IPS-18c (cell line): ENCODE results near the gene EPHB3.
A peak's percentile ranks its signal among the peaks of the same experiment; 100 is the strongest.

ENCODE experiments used
- H3K4me3 ChIP-seq: 2 replicates; pipeline ENCODE4 v1.7.0; 2013; ENCODE audit warnings: low read depth, mild to moderate bottlenecking, low read length, moderate library complexity; ENCODE audit not compliant: insufficient read depth
- H3K9me3 ChIP-seq: one replicate; pipeline ENCODE4 v1.6.1; 2013; ENCODE audit warnings: mild to moderate bottlenecking, low read length, moderate library complexity; ENCODE audit not compliant: control insufficient read depth, insufficient read depth

Gene EPHB3

GRCh38 chr3:184584464-184584891, 22.9 kb downstream of the EPHB3 start:
- H3K9me3 ChIP-seq = no peaks in the 10 kb centered on the region
- H3K4me3 ChIP-seq = peak overlapping the region; percentile 29

- Histone ChIP-seq H3K9me3 (no peaks in the 10 kb centered on the region), H3K4me3 (no peak overlapping the region)
These were observed 24.0 kb downstream of the EPHB3 start for GRCh38 chr3:184585545-184585944.

- Histone ChIP-seq H3K4me3 (no peak overlapping the region), H3K9me3 (no peaks in the 10 kb centered on the region)
These were observed 25.3 kb downstream of the EPHB3 start for GRCh38 chr3:184586851-184587250.

- Histone ChIP-seq H3K9me3 (no peaks in the 10 kb centered on the region), H3K4me3 (no peak overlapping the region)
These were observed 27.2 kb downstream of the EPHB3 start for GRCh38 chr3:184588776-184589175.

GRCh38 chr3:184590795-184591194, 29.2 kb downstream of the EPHB3 start:
- H3K4me3 ChIP-seq = no peak overlapping the region
- H3K9me3 ChIP-seq = peaks cover 3% of the 10 kb centered on the region

GRCh38 chr3:184591789-184592188, 30.2 kb downstream of the EPHB3 start:
- H3K9me3 ChIP-seq = peaks cover 3% of the 10 kb centered on the region
- no peak overlapping the region for H3K4me3 ChIP-seq

GRCh38 chr3:184592371-184593219, 31.0 kb downstream of the EPHB3 start:
- peaks cover 3% of the 10 kb centered on the region for H3K9me3 ChIP-seq
- H3K4me3 ChIP-seq = no peak overlapping the region

- H3K4me3 ChIP-seq = no peak overlapping the region
- H3K9me3 ChIP-seq = peaks cover 3% of the 10 kb centered on the region
These were observed 31.8 kb downstream of the EPHB3 start for GRCh38 chr3:184593220-184593927.

- H3K4me3 ChIP-seq = no peak overlapping the region
- peaks cover 3% of the 10 kb centered on the region for H3K9me3 ChIP-seq
These were observed 32.3 kb downstream of the EPHB3 start for GRCh38 chr3:184593928-184594303.

GRCh38 chr3:184594371-184595001, 32.9 kb downstream of the EPHB3 start:
- Histone ChIP-seq H3K4me3 (no peak overlapping the region), H3K9me3 (peaks cover 3% of the 10 kb centered on the region)

GRCh38 chr3:184595726-184596125, 34.1 kb downstream of the EPHB3 start:
- Histone ChIP-seq H3K9me3 (peaks cover 3% of the 10 kb centered on the region), H3K4me3 (no peak overlapping the region)

GRCh38 chr3:184596233-184596632, 34.6 kb downstream of the EPHB3 start:
- H3K4me3 ChIP-seq = no peak overlapping the region
- peaks cover 3% of the 10 kb centered on the region for H3K9me3 ChIP-seq

- Histone ChIP-seq H3K4me3 (no peak overlapping the region), H3K9me3 (peaks cover 3% of the 10 kb centered on the region)
These were observed 35.4 kb downstream of the EPHB3 start for GRCh38 chr3:184596886-184597575.

GRCh38 chr3:184597829-184598573, 36.4 kb downstream of the EPHB3 start:
- H3K9me3 ChIP-seq = peaks cover 3% of the 10 kb centered on the region
- no peak overlapping the region for H3K4me3 ChIP-seq

- Histone ChIP-seq H3K4me3 (no peak overlapping the region), H3K9me3 (peaks cover 3% of the 10 kb centered on the region)
These were observed 37.0 kb downstream of the EPHB3 start for GRCh38 chr3:184598574-184598927.

GRCh38 chr3:184599143-184599542, 37.6 kb downstream of the EPHB3 start:
- no peak overlapping the region for H3K4me3 ChIP-seq
- H3K9me3 ChIP-seq = peaks cover 3% of the 10 kb centered on the region
